MCF 10A (cell line): ENCODE results near the gene CHRNB4. TPM values are rescaled to one million over a fixed set of nuclear protein-coding genes. Genes with fewer than 3 reads are reported as not detected.

Experiments
- BruUV-seq: library from RNA; stranded (reverse); fragments of 400-500 nt; replicated peaks from 2 replicates; lab custom pipeline; 2021; lab: Mats Ljungman, UMichigan
- CTCF ChIA-PET: fragments of 300-600 bp; sonication (Branson Sonifier 250); formaldehyde crosslinking; extraction: SDS; loops from one replicate; lab custom pipeline; 2021; ENCODE audit warnings: antibody characterized with exemption, inconsistent platforms; lab: Yijun Ruan, JAX
- POLR2A ChIA-PET: fragments of 300-600, 350-650 bp; sonication (Branson Sonifier 250); formaldehyde crosslinking; extraction: SDS; loops from one replicate; lab custom pipeline; 2020; ENCODE audit warnings: antibody characterized with exemption, inconsistent platforms; lab: Yijun Ruan, JAX
- DNase-seq: peaks from one replicate; pipeline ENCODE4 v3.0.0-alpha.2; 2018; ENCODE audit not compliant: unreplicated experiment
- H3K27ac Mint-ChIP-seq: one replicate; pipeline ENCODE4 v1.8.0; 2022; ENCODE audit warnings: mild to moderate bottlenecking, low read depth, mixed read lengths; ENCODE audit not compliant: unreplicated experiment
- H3K27me3 Mint-ChIP-seq: one replicate; pipeline ENCODE4 v1.8.0; 2022; ENCODE audit warnings: mixed read lengths; ENCODE audit not compliant: insufficient read depth, unreplicated experiment
- H3K36me3 Mint-ChIP-seq: one replicate; pipeline ENCODE4 v1.8.0; 2022; ENCODE audit warnings: mild to moderate bottlenecking, moderate library complexity, mixed read lengths; ENCODE audit not compliant: insufficient read depth, unreplicated experiment
- H3K4me1 Mint-ChIP-seq: one replicate; pipeline ENCODE4 v1.8.0; 2022; ENCODE audit warnings: mixed read lengths; ENCODE audit not compliant: insufficient read depth, unreplicated experiment
- H3K4me3 Mint-ChIP-seq: one replicate; pipeline ENCODE4 v1.8.0; 2022; ENCODE audit warnings: mild to moderate bottlenecking, moderate library complexity, mixed read lengths; ENCODE audit not compliant: unreplicated experiment
- H3K9me3 Mint-ChIP-seq: one replicate; pipeline ENCODE4 v1.8.0; 2022; ENCODE audit warnings: mixed read lengths; ENCODE audit not compliant: unreplicated experiment
- CTCF ChIP-seq: fragments of 200-600 bp; IDR thresholded peaks from one replicate; pipeline ENCODE4 v1.8.0; 2022; ENCODE audit warnings: antibody characterized with exemption, mild to moderate bottlenecking; ENCODE audit not compliant: unreplicated experiment
- intact Hi-C: fragments of 100-400 bp; cut with micrococcal nuclease; formaldehyde crosslinking; loops from 2 replicates; pipeline ENCODE4 v1.14.1; 2022
- total RNA-seq: library from RNA; stranded (reverse); gene quantifications from 2 replicates; pipeline ENCODE4 v1.2.3, GENCODE V29; 2022

The CHRNB4 gene
- total RNA-seq, 1 experiment from 2014 or later: not detected

- Mint-ChIP-seq H3K4me3 (no peak overlapping the region), H3K27me3 (peaks cover 19% of the 10 kb centered on the region), H3K9me3 (peaks cover 17% of the 10 kb centered on the region), H3K4me1 (no peaks in the 10 kb centered on the region), H3K27ac (no peak overlapping the region), H3K36me3 (peaks cover 4% of the 10 kb centered on the region)
- no peak for DNase-seq
- intact Hi-C loops: no loop called here
- TF ChIP-seq CTCF: no peak
- CTCF ChIA-PET: interaction anchor here (1.0 kb wide), 1 partner anchor 10 kb away, joined by 3 read pairs; no protein-coding TSS in a partner anchor
- BruUV-seq: no TSS peak
- POLR2A ChIA-PET: no interaction called here
Observed at GRCh38 chr15:78629716-78630065, 11.3 kb downstream of the CHRNB4 start.

- BruUV-seq: no TSS peak
- H3K9me3 Mint-ChIP-seq: peaks cover 17% of the 10 kb centered on the region
- TF ChIP-seq CTCF: no peak
- intact Hi-C loops: no loop called here
- H3K27me3 Mint-ChIP-seq: peaks cover 19% of the 10 kb centered on the region
- no peak overlapping the region for H3K4me3 Mint-ChIP-seq
- ChIA-PET CTCF (interaction anchor here (1.0 kb wide), 1 partner anchor 10 kb away, joined by 3 read pairs; no protein-coding TSS in a partner anchor), POLR2A (no interaction called here)
- no peak overlapping the region for H3K27ac Mint-ChIP-seq
- H3K36me3 Mint-ChIP-seq: peaks cover 4% of the 10 kb centered on the region
- H3K4me1 Mint-ChIP-seq: no peaks in the 10 kb centered on the region
- DNase-seq: no peak
Observed at GRCh38 chr15:78629031-78629715, 11.8 kb downstream of the CHRNB4 start.

GRCh38 chr15:78628227-78628626 lies 12.8 kb downstream of the CHRNB4 start:
- intact Hi-C loops: no loop called here
- CTCF ChIA-PET: interaction anchor here (0.6 to 1.4 kb wide), 3 partner anchors 10 to 81 kb away, joined by 3 to 4 read pairs (median 4); no protein-coding TSS in a partner anchor
- no peak overlapping the region for H3K27ac Mint-ChIP-seq

More at GRCh38 chr15:78628227-78628626, 12.8 kb downstream of the CHRNB4 start:
- POLR2A ChIA-PET: no interaction called here
- peaks cover 4% of the 10 kb centered on the region for H3K36me3 Mint-ChIP-seq
- no peak for TF ChIP-seq CTCF
- DNase-seq: peak; percentile 29
- H3K9me3 Mint-ChIP-seq: peaks cover 16% of the 10 kb centered on the region
- H3K27me3 Mint-ChIP-seq: peaks cover 19% of the 10 kb centered on the region
- no peak overlapping the region for H3K4me3 Mint-ChIP-seq
- H3K4me1 Mint-ChIP-seq: no peaks in the 10 kb centered on the region
- no TSS peak for BruUV-seq
